Measurements from ENCODE around the gene OBP2B. TPM values are rescaled to one million over a fixed set of nuclear protein-coding genes. Genes with fewer than 3 reads are reported as not detected.
"Not testable (repeated sequence)": the region's sequence is repeated elsewhere in the genome, so short reads cannot be mapped to it uniquely, and the experiment has no call there.

Gene OBP2B
- total RNA-seq: not detected

GRCh38 chr9:133208880-133209300 lies at the start of gene OBP2B:
TSS of gene OBP2B (minus strand) at chr9:133209250. CDS start at chr9:133209199, 51 bp downstream.
- DNase-seq (ENCODE audit: low spot score); ATAC-seq (ENCODE audit: low FRiP score): not testable (repeated sequence)

- no peak for DNase-seq (ENCODE audit: low spot score)
- ATAC-seq (ENCODE audit: low FRiP score): no peak
- no peak for TF ChIP-seq CTCF (IDR thresholded peaks at IDR 0.05)
Measured at GRCh38 chr9:133258061-133259015, 49.3 kb upstream of the OBP2B start.

GRCh38 chr9:133257465-133257956 lies 48.5 kb upstream of the OBP2B start:
- no peak for DNase-seq (ENCODE audit: low spot score)
- TF ChIP-seq CTCF (IDR thresholded peaks at IDR 0.05): no peak
- no peak for ATAC-seq (ENCODE audit: low FRiP score)

GRCh38 chr9:133256686-133257091 lies 47.6 kb upstream of the OBP2B start:
- DNase-seq (ENCODE audit: low spot score) (no peak), ATAC-seq (ENCODE audit: low FRiP score) (no peak)
- no peak for TF ChIP-seq CTCF (IDR thresholded peaks at IDR 0.05)

- no peak for TF ChIP-seq CTCF (IDR thresholded peaks at IDR 0.05)
- ATAC-seq (ENCODE audit: low FRiP score): no peak
- DNase-seq (ENCODE audit: low spot score): no peak
Measured at GRCh38 chr9:133256136-133256461, 47.0 kb upstream of the OBP2B start.

GRCh38 chr9:133255371-133256135 lies 46.5 kb upstream of the OBP2B start:
- DNase-seq (ENCODE audit: low spot score) (no peak), ATAC-seq (ENCODE audit: low FRiP score) (no peak)
- TF ChIP-seq CTCF (IDR thresholded peaks at IDR 0.05): no peak

GRCh38 chr9:133254471-133254870 lies 45.4 kb upstream of the OBP2B start:
- TF ChIP-seq CTCF (IDR thresholded peaks at IDR 0.05): no peak
- DNase-seq (ENCODE audit: low spot score): no peak
- ATAC-seq (ENCODE audit: low FRiP score): no peak
